SJCRH30 (cell line): Measurements from ENCODE around the gene CACNG7. TPM values are rescaled to one million over a fixed set of nuclear protein-coding genes. Genes with fewer than 3 reads are reported as not detected.
A peak's percentile ranks its signal among the peaks of the same experiment; 100 is the strongest.
"Not testable (repeated sequence)": the region's sequence is repeated elsewhere in the genome, so short reads cannot be mapped to it uniquely, and the experiment has no call there.

ENCODE experiments used
- DNase-seq, 2 experiments: peaks; one replicate each; pipeline ENCODE4 v3.0.0-alpha.2; 2015 to 2020
- H3K27ac ChIP-seq: fragments of 250-450 bp; sonication (Bioruptor Pico); 2 replicates; pipeline ENCODE4 v1.5.1; 2020; ENCODE audit warnings: mild to moderate bottlenecking, moderate library complexity
- H3K27me3 ChIP-seq: fragments of 250-450 bp; sonication (Bioruptor Pico); 2 replicates; pipeline ENCODE4 v1.5.1; 2020; ENCODE audit warnings: mild to moderate bottlenecking, moderate library complexity
- H3K36me3 ChIP-seq: fragments of 250-450 bp; sonication (Bioruptor Pico); 2 replicates; pipeline ENCODE4 v1.5.1; 2020; ENCODE audit warnings: mild to moderate bottlenecking, moderate library complexity
- H3K4me1 ChIP-seq: fragments of 250-450 bp; sonication (Bioruptor Pico); 2 replicates; pipeline ENCODE4 v1.5.1; 2020; ENCODE audit warnings: mild to moderate bottlenecking, moderate library complexity
- H3K4me3 ChIP-seq: fragments of 250-450 bp; sonication (Bioruptor Pico); 2 replicates; pipeline ENCODE4 v1.5.1; 2020; ENCODE audit warnings: mild to moderate bottlenecking, moderate library complexity
- H3K9me3 ChIP-seq: fragments of 250-450 bp; sonication (Bioruptor Pico); replicated peaks from 2 replicates; pipeline ENCODE4 v1.5.1; 2020; ENCODE audit warnings: mild to moderate bottlenecking, moderate library complexity
- total RNA-seq: library from RNA; depleted of rRNA; stranded (reverse); fragments of >200 nt; shearing (Covaris generic); gene quantifications from 2 replicates; pipeline ENCODE4 v1.2.3, GENCODE V29; 2014; rRNA removed

CACNG7 gene, protein sequence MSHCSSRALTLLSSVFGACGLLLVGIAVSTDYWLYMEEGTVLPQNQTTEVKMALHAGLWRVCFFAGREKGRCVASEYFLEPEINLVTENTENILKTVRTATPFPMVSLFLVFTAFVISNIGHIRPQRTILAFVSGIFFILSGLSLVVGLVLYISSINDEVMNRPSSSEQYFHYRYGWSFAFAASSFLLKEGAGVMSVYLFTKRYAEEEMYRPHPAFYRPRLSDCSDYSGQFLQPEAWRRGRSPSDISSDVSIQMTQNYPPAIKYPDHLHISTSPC
- total RNA-seq = not detected in 2 replicates

DNA sequence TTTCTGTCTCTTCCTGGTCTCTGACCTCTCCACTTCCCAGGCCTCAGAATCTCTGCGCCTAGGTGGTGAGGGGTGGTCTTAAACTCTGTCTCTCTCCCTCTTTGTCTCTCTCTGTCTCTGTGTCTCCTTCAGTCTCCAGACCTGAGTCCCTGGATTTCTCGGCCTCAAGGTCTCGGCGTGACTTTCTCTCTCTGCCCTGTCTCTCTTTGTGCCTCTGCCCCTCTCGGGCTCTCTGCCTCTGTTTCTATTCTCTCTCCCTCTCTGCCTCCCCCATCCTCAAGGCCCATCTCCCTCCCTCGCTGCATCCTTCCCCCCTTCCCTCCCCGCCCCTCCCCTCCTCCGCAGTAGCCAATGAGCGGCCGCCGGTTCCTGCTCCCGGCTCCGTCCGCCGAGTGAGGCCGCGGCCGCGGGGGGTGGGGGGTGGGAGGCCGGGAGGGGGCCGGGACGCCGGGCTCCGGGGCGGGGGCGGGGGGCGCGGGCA, at the start of gene CACNG7:
CACNG7 (plus strand) TSS at position 344 of the 481 bp plus-strand sequence. CDS start 3,554 bp downstream, outside the sequence.
- H3K4me3 ChIP-seq = no peak within 1 kb of the TSS
- H3K36me3 ChIP-seq = no peaks in the 10 kb centered on the region
- no peaks in the 10 kb centered on the region for H3K4me1 ChIP-seq
- no peak within 1 kb of the TSS for H3K27ac ChIP-seq
- H3K27me3 ChIP-seq = peaks cover 16% of the 10 kb centered on the region; the same call in 1 of the 2 replicates
- no peak for DNase-seq
- no peaks in the 10 kb centered on the region for H3K9me3 ChIP-seq

DNA sequence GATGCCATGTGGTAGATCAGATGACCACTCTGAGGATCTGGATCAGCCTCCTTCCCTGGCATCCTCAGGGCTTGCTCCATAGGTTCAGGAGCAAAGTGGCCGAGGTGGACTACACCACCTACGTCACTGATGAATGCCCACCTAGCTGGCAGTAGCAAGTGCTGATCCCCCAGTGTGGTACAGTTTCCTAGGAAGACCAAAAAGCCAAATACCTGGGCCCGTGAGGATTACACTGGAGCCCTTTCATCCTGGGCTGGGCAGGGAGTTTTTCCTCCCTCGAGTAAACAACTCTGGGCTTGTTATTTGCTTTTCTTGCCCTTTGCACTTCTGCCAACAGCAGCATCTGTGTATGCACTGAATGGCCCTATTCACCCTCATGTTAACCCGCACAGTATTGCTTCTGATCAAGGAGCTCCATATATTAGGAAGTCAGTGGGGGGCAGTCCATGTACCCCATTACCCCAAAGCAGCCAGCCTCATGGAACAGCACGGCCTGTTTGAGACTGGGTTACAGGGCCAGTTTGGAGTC, 44.7 kb upstream of the CACNG7 start:
- H3K4me1 ChIP-seq = peaks cover 4% of the 10 kb centered on the region
- H3K36me3 ChIP-seq = no peaks in the 10 kb centered on the region
- no peak overlapping the region for H3K27ac ChIP-seq
- DNase-seq = no peak
- H3K27me3 ChIP-seq = no peaks in the 10 kb centered on the region
- H3K9me3 ChIP-seq = no peaks in the 10 kb centered on the region
- no peak overlapping the region for H3K4me3 ChIP-seq

DNA sequence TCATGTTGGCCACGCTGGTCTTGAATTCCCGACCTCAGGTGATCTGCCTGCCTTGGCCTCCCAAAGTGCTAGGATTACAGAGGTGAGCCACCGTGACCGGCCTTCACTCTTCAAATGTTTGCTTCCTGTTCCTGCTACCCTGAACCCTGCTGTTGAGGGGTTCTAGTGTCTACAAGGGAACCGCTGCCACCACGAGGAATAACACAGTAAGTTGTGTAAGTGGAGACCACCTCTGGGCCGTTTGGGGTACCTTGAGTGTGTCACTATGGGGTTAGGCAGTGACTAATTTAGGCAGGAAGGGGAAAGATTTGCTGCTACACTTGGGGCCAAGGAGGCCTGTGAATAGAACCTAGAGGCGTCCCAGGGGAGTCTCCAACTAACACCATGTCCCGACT, 43.6 kb upstream of the CACNG7 start:
- DNase-seq = peak; percentile 42 to 56
- peaks cover 4% of the 10 kb centered on the region for H3K4me1 ChIP-seq
- H3K9me3 ChIP-seq = no peaks in the 10 kb centered on the region
- H3K27ac ChIP-seq = peak overlapping the region; percentile 49
- H3K36me3 ChIP-seq = 0 out of 2 replicates have a peak, but pooled peaks cover under 1% of the 10 kb centered on the region
- no peaks in the 10 kb centered on the region for H3K27me3 ChIP-seq
- H3K4me3 ChIP-seq = peak overlapping the region; percentile 58

DNA sequence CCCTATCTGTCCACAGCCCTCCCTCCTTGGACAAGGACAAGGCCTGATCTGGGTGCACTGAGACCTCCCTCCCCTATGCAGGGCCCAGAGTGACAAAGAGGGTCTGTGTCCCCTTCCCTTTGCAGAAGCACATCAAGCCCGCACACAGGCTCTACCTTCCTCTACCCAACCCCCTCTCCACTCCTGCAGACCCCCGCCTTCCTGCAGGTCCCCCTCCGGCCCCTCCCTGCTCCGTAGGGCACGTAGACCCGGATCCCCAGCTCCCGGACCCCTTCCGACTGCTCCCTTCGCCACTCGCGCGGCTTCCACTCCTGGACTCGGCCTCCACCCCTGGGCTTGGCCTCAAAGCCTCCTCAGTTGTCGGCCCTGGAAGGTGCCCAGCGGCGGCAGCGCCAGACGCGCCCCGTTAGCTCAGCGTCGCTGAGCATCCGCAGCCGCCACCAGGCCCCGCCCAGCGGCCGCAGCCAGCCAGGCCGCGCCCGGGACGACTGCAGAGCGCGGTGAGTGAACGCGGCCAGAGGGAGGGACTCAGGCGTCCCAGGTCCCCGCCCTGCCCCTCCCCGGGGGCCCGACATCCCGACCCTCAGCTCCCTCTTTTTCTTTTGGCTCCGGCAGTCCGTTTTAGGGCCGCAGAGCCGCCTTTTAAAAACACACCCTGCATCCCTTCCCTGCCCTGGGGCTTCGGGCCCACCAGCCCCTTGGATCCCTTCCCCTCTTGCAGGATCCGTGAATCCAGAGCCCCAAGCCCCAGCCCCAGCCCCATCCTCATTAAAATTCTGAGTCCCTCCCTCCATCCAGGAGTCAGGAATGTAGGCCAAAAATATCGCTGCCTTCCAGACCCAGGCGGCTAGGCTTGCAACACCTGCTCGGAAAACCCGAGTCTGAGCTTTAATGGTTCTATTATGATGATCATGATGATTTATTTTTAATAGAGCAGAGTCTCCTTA, 42.9 kb upstream of the CACNG7 start:
- Histone ChIP-seq H3K4me1 (peaks cover 4% of the 10 kb centered on the region), H3K9me3 (no peaks in the 10 kb centered on the region), H3K27me3 (no peaks in the 10 kb centered on the region), H3K27ac (peak overlapping the region; percentile 51; the same call in 1 of the 2 replicates), H3K36me3 (0 out of 2 replicates have a peak, but pooled peaks cover 2% of the 10 kb centered on the region), H3K4me3 (peak overlapping the region; percentile 58)
- DNase-seq = peak; percentile 63 to 77

DNA sequence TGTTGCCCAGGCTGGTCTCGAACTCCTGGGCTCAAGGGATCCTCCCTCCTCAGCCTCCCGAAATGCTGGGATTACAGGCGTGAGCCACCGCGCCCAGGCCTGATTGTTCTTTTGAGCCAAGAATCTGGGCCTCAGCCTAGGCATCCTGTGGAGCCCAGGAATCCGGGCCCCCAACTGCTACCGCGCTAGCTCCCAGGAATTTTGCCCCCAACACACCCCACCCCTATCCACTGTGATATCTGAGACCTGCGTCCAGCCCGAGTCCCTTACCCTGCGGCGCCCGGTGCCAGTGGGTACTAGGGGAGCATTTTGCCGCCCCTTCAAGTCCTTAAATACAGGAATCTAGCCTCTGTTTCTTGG, 42.2 kb upstream of the CACNG7 start:
- peak overlapping the region; percentile 51 for H3K27ac ChIP-seq
- H3K9me3 ChIP-seq = no peaks in the 10 kb centered on the region
- H3K27me3 ChIP-seq = no peaks in the 10 kb centered on the region
- H3K4me1 ChIP-seq = peaks cover 4% of the 10 kb centered on the region
- DNase-seq = peak in 1 of 2 experiments; percentile 39
- 0 out of 2 replicates have a peak, but pooled peaks cover 2% of the 10 kb centered on the region for H3K36me3 ChIP-seq
- H3K4me3 ChIP-seq = peak overlapping the region; percentile 58

DNA sequence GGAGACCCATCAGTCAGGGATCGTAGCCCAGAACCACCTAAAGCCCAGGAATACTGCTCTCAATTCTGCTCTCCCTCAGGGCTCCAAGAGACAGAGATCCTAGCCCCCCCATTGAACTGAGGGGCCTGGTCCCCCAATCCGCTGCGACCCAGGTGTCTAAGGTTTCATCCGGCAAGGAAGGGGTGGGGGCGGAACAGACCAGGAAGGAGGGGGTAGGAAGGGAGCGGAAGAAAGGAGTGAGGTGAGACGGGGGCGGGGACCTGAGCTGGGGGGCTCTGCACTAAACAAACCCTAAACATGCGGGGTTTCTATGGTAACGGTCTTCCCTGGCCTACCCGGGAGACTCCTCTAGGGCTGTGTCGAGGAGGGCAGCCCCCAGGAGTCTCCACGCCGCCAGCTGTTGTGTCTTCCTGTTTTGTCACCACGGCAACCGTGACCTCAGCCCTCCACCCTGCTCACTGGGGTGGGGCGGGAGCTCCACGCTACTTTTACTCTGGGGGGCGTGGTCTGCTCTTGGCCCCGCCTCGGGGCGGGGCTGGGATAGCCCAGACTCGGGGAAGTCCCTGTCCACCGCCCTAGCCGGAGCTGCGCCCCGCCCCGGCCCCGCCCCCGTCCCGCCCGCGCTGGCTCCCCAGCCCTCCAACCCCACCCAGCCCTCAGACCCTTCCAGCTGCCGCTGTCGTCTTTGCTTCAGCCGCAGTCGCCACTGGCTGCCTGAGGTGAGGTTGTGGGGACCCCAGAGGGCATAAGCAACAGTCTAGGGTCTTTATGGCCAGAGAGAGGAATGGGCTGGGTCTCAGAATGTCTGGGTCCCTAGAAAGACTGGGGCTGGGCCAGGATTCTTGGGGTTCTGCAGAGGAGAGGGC, 41.6 kb upstream of the CACNG7 start, which contains the start of gene MYADM:
MYADM (plus strand) TSS at position 659 of the 866 bp plus-strand sequence. CDS start 5,647 bp downstream, outside the sequence.
- peaks cover 4% of the 10 kb centered on the region for H3K4me1 ChIP-seq
- H3K9me3 ChIP-seq = no peaks in the 10 kb centered on the region
- H3K27me3 ChIP-seq = no peaks in the 10 kb centered on the region
- peak within 1 kb of the TSS; percentile 74 for H3K4me3 ChIP-seq
- peak; percentile 99 for DNase-seq
- H3K36me3 ChIP-seq = 0 out of 2 replicates have a peak, but pooled peaks cover 2% of the 10 kb centered on the region
- H3K27ac ChIP-seq = peak within 1 kb of the TSS; percentile 84

DNA sequence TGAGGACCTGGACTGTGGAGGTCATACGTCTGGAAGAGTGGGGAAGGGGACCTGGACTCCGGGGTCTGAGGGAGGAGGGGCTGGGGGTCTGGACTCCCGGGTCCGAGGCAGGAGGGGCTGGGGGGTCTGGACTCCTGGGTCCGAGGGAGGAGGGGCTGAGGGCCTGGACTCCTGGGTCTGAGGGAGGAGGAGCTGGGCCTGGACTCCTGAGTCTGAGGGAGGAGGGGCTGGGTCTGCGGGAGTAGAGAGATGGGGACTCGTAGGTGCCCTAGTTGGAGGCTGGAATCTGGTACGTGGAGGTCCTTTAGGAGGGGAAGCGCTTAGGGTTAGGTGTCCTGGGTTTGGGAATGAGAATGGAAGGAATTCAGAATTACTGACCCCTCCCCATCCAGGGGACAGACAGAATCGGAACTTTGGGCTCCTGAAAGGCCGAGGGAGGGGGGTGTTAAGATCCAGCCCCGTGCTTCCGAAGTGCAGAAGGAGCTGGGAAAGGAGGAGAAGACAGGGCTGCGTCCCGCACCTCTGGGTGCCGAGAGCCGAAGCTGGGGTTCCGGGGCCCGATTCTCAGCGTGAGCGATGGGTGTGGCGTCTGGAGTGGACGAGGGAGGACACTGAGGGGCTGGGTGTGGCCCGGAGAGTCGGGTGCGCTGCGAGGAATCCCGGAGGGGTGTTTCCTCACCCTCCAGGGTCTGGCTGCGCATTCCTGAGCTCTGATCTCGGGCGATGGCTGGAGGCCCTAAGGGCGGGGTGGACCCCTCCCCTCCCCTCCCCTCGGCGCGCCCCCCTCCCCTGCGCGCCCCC, 40.8 kb upstream of the CACNG7 start:
- Histone ChIP-seq H3K36me3 (0 out of 2 replicates have a peak, but pooled peaks cover 2% of the 10 kb centered on the region), H3K27me3 (no peaks in the 10 kb centered on the region), H3K4me1 (peaks cover 4% of the 10 kb centered on the region), H3K27ac (peak overlapping the region; percentile 84), H3K9me3 (no peaks in the 10 kb centered on the region), H3K4me3 (peak overlapping the region; percentile 74)
- peak; percentile 57 to 58 for DNase-seq

DNA sequence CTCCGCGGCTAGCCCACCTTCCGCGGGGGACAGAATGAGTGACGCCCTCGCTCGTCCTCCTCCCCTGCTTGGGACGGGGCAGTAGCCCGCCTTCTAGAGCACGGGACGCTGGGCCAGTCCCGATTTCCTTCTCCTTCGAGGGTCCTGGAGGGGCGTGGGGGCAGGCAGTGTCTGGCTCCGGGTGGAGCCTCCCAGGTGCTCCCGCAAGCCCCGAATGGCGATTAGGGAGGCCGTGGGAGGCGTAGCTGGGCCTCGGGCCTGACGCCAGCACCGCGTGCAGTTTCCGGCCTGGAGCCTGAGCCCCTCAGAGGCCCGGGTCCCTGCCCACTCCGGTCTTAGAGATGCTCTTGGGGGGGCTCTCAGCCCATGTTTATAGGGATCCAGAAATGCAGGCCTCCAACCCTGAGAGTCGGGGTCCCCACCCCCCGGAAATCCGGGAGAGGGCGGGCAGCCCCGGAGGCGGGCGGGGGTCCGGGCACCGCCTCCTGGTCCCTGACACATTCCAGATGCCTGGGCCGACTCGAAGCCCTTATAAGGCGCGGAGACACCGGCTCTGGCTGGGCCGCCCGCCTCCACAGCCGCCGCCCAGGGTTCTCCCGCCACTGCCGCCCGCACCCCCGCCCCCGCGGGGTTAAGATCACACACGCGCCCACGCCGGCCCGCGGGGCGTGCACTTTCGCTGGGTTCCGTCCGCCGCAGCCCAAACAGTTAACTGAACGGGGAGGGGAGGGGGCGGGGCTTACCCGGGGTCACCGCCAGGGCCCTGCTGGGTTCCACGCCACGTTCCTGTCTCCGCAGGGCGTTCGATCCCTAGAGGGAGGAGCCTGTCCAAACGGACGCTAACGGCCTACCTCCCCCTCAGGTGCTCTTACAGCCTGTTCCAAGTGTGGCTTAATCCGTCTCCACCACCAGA, 39.9 kb upstream of the CACNG7 start:
- peak; percentile 78 to 82 for DNase-seq
- Histone ChIP-seq H3K27ac (peak overlapping the region; percentile 84), H3K4me1 (peaks cover 4% of the 10 kb centered on the region), H3K4me3 (peak overlapping the region; percentile 74), H3K9me3 (no peaks in the 10 kb centered on the region), H3K36me3 (0 out of 2 replicates have a peak, but pooled peaks cover 5% of the 10 kb centered on the region), H3K27me3 (no peaks in the 10 kb centered on the region)

DNA sequence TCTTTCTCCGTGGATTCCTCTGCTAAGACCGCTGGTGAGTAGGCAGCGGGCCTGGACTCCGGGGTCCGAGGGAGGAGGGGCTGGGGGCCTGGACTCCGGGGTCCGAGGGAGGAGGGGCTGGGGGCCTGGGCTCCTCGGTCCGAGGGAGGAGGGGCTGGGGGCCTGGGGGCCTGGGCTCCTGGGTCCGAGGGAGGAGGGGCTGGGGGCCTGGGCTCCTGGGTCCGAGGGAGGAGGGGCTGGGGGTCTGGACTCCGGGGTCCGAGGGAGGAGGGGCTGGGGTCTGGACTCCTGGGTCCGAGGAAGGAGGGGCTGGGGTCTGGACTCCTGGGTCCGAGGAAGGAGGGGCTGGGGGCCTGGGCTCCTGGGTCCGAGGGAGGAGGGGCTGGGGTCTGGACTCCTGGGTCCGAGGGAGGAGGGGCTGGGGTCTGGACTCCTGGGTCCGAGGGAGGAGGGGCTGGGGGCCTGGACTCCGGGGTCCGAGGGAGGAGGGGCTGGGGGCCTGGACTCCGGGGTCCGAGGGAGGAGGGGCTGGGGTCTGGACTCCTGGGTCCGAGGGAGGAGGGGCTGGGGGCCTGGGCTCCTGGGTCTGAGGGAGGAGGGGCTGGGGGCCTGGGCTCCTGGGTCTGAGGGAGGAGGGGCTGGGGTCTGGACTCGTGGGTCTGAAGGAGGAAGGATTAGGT, 39.1 kb upstream of the CACNG7 start:
- not testable (repeated sequence) for DNase-seq, H3K4me1 ChIP-seq, H3K9me3 ChIP-seq, H3K27me3 ChIP-seq, H3K36me3 ChIP-seq
- Histone ChIP-seq H3K27ac (peak overlapping the region; percentile 84), H3K4me3 (peak overlapping the region; percentile 74)

DNA sequence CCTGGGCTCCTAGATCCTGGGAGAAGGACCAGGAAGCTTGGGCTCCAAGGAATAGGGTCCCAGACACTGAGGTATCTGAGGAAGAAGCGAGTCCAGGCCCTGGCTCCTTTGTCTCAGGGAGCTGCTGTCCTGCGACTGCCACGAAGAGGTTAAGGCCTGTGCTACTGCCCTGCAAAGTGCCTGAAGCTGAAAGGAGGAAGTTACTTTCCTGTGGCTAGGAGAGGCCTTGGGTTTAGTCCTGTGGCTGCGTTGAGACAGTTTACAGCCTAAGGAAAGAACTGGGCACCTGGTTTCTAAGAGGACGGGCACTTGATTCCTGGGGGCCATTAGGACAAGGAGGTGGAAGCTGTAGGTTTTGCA, 38.6 kb upstream of the CACNG7 start:
- no peaks in the 10 kb centered on the region for H3K9me3 ChIP-seq
- H3K27me3 ChIP-seq = no peaks in the 10 kb centered on the region
- peaks cover 7% of the 10 kb centered on the region; the same call in 1 of the 2 replicates for H3K36me3 ChIP-seq
- H3K4me1 ChIP-seq = peaks cover 4% of the 10 kb centered on the region
- no peak for DNase-seq
- no peak overlapping the region for H3K27ac ChIP-seq
- no peak overlapping the region for H3K4me3 ChIP-seq

DNA sequence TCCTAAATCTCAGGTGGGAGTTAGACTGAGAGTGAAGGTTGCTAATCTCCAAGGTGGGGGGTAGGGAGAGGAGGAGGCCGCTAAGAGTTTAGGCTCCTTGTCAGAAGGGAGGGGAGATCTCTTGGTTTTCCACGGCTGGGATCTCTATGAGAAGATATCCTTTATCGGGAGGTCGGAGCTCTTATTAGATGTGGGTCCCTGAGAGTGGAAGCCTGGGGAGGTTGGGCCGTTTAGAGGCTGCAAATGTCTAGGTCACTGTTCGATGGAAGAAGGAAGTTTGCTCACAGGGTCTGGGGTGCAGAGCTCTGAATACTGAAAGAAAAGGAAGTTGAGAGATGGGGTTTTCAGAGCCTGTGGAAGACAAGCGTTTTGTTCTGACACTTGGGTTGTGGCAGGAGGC, 37.6 kb upstream of the CACNG7 start:
- H3K27me3 ChIP-seq = no peaks in the 10 kb centered on the region
- DNase-seq = no peak
- H3K9me3 ChIP-seq = no peaks in the 10 kb centered on the region
- no peak overlapping the region for H3K4me3 ChIP-seq
- H3K4me1 ChIP-seq = peaks cover 4% of the 10 kb centered on the region
- no peak overlapping the region for H3K27ac ChIP-seq
- H3K36me3 ChIP-seq = peaks cover 9% of the 10 kb centered on the region; the same call in 1 of the 2 replicates

DNA sequence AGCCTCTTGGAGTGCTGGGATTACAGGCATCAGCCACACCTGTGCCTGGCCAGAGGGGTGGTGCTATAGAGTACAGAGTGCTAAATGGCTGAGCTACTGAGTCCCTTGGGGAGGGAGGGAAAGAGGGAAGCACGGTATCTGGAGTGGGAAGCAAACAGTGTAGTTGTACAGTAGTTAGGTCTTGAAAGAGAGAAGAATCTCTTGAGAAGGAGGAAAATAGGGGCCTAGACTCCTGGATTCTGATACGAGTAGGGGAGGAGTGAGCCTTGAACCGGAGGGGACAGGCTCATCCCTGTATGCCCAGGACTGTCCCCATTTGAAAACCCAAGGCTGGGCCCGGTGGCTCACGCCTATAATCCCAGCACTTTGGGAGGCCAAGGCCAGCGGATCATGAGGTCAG, 36.3 kb upstream of the CACNG7 start:
- H3K27me3 ChIP-seq = no peaks in the 10 kb centered on the region
- no peak overlapping the region for H3K27ac ChIP-seq
- no peaks in the 10 kb centered on the region for H3K9me3 ChIP-seq
- DNase-seq = no peak
- no peaks in the 10 kb centered on the region for H3K4me1 ChIP-seq
- peaks cover 9% of the 10 kb centered on the region; the same call in 1 of the 2 replicates for H3K36me3 ChIP-seq
- no peak overlapping the region for H3K4me3 ChIP-seq
